Thoracic aorta (tissue), 2 donors: ENCODE measurements around the gene CABLES1. TPM values are rescaled to one million over a fixed set of nuclear protein-coding genes. Genes with fewer than 3 reads are reported as not detected.
A peak's percentile ranks its signal among the peaks of the same experiment; 100 is the strongest.

ENCODE experiments used
- ATAC-seq: fragments of 150-250 bp; one replicate; pipeline ENCODE4 v1.8.0; 2017; ENCODE audit warnings: low read depth; ENCODE audit not compliant: insufficient number of reproducible peaks, low FRiP score
- DNase-seq: peaks from one replicate; pipeline ENCODE4 v3.0.0-alpha.2; 2020; ENCODE audit warnings: low spot score
- H3K27ac ChIP-seq, 2 donors: fragments of 200-600 bp; sonication (generic); 1 replicate in 1 of 2; 2 replicates in 1 of 2; pipeline ENCODE4 v1.5.1; 2016; ENCODE audit warnings: mild to moderate bottlenecking in 2 of 2, moderate library complexity in 2 of 2
- H3K27me3 ChIP-seq: fragments of 200-600 bp; sonication (generic); replicated peaks from 2 replicates; pipeline ENCODE4 v1.6.0; 2016; ENCODE audit warnings: mild to moderate bottlenecking; ENCODE audit not compliant: insufficient read depth
- H3K36me3 ChIP-seq: fragments of 200-600 bp; sonication (generic); one replicate; pipeline ENCODE4 v1.5.1; 2016
- H3K4me1 ChIP-seq, 2 donors: fragments of 200-600 bp; sonication (generic); 1 replicate in 1 of 2; 2 replicates in 1 of 2; pipeline versions ENCODE4 v1.5.1 to v1.6.0; 2016; ENCODE audit warnings: low read depth in 2 of 2, mild to moderate bottlenecking in 1 of 2; ENCODE audit not compliant: control insufficient read depth in 1 of 2
- H3K4me3 ChIP-seq: fragments of 200-600 bp; sonication (generic); 2 replicates; pipeline ENCODE4 v1.5.1; 2016; ENCODE audit warnings: mild to moderate bottlenecking
- H3K9me3 ChIP-seq: fragments of 200-600 bp; sonication (generic); 2 replicates; pipeline ENCODE4 v1.5.1; 2016
- total RNA-seq, 2 donors: library from RNA; depleted of rRNA; stranded (reverse); fragments of >200 nt; gene quantifications; one replicate each; pipeline versions ENCODE4 v1.1.0 to v1.2.3, GENCODE V29; 2016
- TF ChIP-seq, protein P1 (sequence below): fragments of 200-600 bp; sonication (generic); IDR thresholded peaks from one replicate; pipeline ENCODE4 v1.5.1; 2019; ENCODE audit warnings: antibody characterized with exemption

Gene CABLES1
- total RNA-seq, 2 donors from 2014 or later, result 25.7 to 28.7 TPM

DNA sequence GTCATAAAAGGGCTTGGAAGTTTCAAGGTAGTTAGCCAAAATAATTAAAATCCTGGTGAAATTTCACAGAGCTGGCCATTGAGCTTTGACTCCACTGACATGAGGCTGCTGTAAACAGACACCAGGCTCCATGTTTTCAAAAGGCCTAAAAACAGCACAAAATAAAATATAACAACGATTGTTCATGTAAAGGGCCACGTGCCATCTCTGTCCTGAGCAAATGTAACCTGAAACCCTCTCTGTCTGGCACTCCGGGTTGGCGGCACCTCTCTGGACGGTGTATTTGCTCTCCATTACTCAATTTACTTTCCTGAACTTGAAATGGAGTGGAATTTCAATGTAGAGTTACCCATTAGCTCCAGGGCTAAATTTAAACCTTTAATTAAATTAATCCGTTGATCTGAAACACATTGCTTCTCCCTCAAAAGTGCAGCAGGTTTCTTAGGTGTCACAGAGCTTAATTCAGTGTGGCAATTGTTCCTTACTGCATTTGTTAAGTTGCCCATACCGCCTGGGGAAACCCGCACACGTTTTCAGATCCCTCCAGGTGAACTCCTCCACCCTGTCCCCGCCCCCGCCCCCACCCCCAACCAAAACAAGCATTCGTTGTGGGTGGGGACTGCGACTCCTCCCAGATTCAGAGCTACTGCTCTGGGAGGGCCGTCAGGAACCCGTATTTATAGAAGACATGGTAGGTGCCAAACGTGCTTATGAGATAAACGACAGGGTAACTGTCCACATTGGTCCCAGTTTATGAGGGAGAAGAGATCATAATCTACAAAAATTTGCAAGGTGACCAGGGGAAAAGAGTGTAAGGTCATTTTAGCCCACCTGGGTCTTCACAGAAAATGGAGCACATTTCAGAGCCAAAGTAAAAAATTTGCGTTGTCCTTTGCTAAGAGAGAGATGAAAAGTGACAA lies 1.2 kb upstream of the CABLES1 start:
- DNase-seq, result no peak
- Histone ChIP-seq H3K9me3 (no peaks in the 10 kb centered on the region), H3K4me1 (peaks cover 9 to 30% of the 10 kb centered on the region in 2 donors), H3K27ac (peak overlapping the region; percentile 79 to 89), H3K27me3 (no peaks in the 10 kb centered on the region), H3K4me3 (peak overlapping the region; percentile 71), H3K36me3 (no peaks in the 10 kb centered on the region)
- ATAC-seq, result no peak
- TF ChIP-seq, protein P1, sequence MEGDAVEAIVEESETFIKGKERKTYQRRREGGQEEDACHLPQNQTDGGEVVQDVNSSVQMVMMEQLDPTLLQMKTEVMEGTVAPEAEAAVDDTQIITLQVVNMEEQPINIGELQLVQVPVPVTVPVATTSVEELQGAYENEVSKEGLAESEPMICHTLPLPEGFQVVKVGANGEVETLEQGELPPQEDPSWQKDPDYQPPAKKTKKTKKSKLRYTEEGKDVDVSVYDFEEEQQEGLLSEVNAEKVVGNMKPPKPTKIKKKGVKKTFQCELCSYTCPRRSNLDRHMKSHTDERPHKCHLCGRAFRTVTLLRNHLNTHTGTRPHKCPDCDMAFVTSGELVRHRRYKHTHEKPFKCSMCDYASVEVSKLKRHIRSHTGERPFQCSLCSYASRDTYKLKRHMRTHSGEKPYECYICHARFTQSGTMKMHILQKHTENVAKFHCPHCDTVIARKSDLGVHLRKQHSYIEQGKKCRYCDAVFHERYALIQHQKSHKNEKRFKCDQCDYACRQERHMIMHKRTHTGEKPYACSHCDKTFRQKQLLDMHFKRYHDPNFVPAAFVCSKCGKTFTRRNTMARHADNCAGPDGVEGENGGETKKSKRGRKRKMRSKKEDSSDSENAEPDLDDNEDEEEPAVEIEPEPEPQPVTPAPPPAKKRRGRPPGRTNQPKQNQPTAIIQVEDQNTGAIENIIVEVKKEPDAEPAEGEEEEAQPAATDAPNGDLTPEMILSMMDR, result no peak

DNA sequence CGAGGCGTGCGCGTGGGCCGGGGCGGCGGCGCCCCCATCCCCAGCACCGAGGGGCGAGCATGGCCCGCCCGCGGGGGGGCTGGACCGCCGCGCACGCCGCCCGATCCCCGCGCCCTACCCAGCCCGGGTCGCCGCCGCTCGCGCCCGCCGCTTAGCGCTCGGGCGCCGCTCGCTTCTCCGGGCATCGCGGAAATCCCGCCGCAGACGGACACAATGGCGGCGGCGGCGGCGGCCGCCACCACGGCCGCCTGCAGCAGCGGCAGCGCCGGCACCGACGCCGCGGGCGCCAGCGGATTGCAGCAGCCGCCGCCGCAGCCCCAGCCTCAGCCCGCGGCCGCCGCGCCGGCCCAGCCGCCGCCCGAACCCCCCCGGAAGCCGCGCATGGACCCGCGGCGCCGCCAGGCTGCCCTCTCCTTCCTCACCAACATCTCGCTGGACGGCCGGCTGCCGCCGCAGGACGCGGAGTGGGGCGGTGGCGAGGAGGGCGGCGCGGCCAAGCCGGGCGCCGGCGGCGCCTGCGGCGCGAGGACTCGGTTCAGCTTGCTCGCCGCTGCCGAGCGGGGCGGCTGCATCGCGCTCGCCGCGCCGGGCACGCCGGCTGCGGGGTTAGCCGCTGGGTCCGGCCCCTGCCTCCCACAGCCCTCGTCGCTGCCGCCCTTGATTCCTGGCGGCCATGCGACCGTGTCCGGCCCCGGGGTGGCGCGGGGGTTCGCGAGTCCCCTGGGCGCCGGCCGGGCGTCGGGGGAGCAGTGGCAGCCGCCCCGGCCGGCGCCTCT lies 453 bp downstream of the CABLES1 start:
- TF ChIP-seq, protein P1, result no peak
- ATAC-seq (peak; percentile 34), DNase-seq (no peak)
- Histone ChIP-seq H3K27me3 (no peaks in the 10 kb centered on the region), H3K9me3 (no peaks in the 10 kb centered on the region), H3K4me3 (peak overlapping the region; percentile 71), H3K27ac (peak overlapping the region; percentile 88 to 89), H3K36me3 (no peaks in the 10 kb centered on the region), H3K4me1 (peaks cover 9 to 32% of the 10 kb centered on the region in 2 donors)

DNA sequence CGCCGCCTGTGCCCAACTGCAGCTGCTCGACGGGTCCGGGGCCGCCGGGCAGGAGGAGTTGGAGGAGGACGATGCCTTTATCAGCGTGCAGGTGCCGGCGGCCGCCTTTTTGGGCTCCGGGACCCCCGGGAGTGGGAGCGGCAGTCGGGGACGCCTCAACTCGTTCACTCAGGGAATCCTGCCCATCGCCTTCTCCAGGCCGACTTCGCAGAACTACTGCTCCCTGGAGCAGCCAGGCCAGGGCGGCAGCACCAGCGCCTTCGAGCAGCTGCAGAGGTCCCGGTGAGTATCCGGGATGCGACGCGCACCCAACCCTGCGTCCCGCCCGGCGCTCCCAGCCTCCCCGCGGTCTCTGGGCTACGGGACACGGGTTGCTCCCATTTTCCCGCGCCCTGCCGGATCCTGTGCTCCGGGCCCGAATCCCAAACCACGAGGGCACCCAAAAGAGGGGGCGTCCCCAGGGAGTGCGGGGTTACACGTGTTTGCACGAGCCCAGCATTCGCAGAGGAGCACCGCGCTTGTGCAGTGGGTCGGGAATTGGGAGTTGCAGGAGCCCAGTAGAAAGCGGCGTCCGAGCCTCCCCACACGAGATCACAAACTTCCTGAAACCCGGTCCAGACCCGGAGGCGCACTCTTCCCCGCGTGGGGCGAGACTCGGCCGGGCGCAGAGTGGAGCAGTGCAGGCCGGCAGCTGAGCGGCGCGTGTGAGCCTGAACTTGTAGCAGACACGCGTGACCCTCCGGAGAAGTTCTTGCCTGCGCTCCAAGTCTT lies 1.2 kb downstream of the CABLES1 start:
- peak overlapping the region; percentile 71 for H3K4me3 ChIP-seq
- no peak for ATAC-seq
- no peaks in the 10 kb centered on the region for H3K9me3 ChIP-seq
- peaks cover 12 to 40% of the 10 kb centered on the region in 2 donors for H3K4me1 ChIP-seq
- no peak for DNase-seq
- H3K36me3 ChIP-seq, result no peaks in the 10 kb centered on the region
- H3K27me3 ChIP-seq, result no peaks in the 10 kb centered on the region
- TF ChIP-seq, protein P1, result no peak
- peak overlapping the region; percentile 88 to 89 for H3K27ac ChIP-seq

DNA sequence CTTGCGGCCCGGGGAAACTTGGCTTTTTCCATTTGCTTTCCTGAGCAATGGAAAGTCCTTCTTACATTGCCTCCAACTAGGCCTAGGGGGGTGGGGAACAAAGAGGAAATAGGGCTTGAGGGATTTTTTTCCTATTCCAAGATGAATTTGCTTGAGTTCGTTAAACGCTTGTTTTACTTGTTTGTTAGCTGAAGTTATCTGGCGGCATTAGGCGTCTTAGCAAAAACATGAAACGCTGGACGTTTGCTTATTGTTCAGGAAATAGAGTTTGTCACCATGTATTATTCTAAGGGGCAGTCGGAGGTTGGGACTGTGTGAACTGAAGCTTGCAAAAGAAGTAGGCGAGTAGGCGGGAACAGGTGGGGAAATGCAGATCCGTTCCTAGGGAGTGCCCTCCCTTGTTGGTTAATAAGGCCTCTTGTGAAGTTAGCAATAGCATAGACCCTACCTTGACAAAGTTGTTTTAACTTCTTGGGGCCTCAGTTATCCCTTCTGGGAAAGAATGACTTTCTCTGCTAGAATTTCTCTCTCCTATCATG lies 1.9 kb downstream of the CABLES1 start:
- no peaks in the 10 kb centered on the region for H3K9me3 ChIP-seq
- H3K27me3 ChIP-seq, result no peaks in the 10 kb centered on the region
- no peak for DNase-seq
- no peaks in the 10 kb centered on the region for H3K36me3 ChIP-seq
- TF ChIP-seq, protein P1, result no peak
- peak overlapping the region; percentile 71 for H3K4me3 ChIP-seq
- no peak for ATAC-seq
- H3K4me1 ChIP-seq, result peaks cover 17 to 47% of the 10 kb centered on the region in 2 donors
- peak overlapping the region; percentile 88 to 89 for H3K27ac ChIP-seq
